A673 (cell line): ENCODE results near the gene ZIC1. TPM values are rescaled to one million over a fixed set of nuclear protein-coding genes. Genes with fewer than 3 reads are reported as not detected.

Experiments used
- BruUV-seq: library from RNA; stranded (reverse); fragments of 400-500 nt; replicated peaks from 2 replicates; lab custom pipeline; 2021; lab: Mats Ljungman, UMichigan
- CTCF ChIA-PET: fragments of 300-600 bp; sonication (Branson Sonifier 250); formaldehyde crosslinking; loops from one replicate; lab custom pipeline; 2022; ENCODE audit warnings: antibody characterized with exemption; lab: Charles Lee
- POLR2A ChIA-PET: fragments of 300-600 bp; sonication (Branson Sonifier 250); formaldehyde crosslinking; loops from one replicate; lab custom pipeline; 2022; ENCODE audit warnings: antibody characterized with exemption; ENCODE audit not compliant: low non-redundant PET; lab: Charles Lee
- DNase-seq: peaks from one replicate; pipeline ENCODE4 v3.0.0-alpha.2; 2015; ENCODE audit warnings: low spot score
- H3K27ac ChIP-seq: fragments of 200-600 bp; sonication (generic); 2 replicates; pipeline ENCODE4 v1.5.1; 2016; ENCODE audit warnings: mixed run types, low read depth, mild to moderate bottlenecking, mixed read lengths, antibody characterized with exemption, low read length; ENCODE audit not compliant: poor library complexity, severe bottlenecking
- H3K27me3 ChIP-seq: fragments of 200-600 bp; sonication (generic); replicated peaks from 2 replicates; pipeline ENCODE4 v1.6.1; 2017; ENCODE audit warnings: mixed run types, low read depth, mild to moderate bottlenecking, mixed read lengths, antibody characterized with exemption, low read length; ENCODE audit not compliant: insufficient read depth, poor library complexity
- H3K36me3 ChIP-seq: fragments of 200-600 bp; sonication (generic); 2 replicates; pipeline ENCODE4 v1.6.1; 2016; ENCODE audit warnings: mixed run types, mild to moderate bottlenecking, mixed read lengths, antibody characterized with exemption, low read length; ENCODE audit not compliant: insufficient read depth, poor library complexity, severe bottlenecking
- H3K4me1 ChIP-seq: fragments of 200-600 bp; sonication (generic); 2 replicates; pipeline ENCODE4 v1.6.1; 2017; ENCODE audit warnings: mixed run types, mild to moderate bottlenecking, mixed read lengths, antibody characterized with exemption, low read length; ENCODE audit not compliant: insufficient read depth, poor library complexity, severe bottlenecking
- H3K4me3 ChIP-seq: fragments of 200-600 bp; sonication (generic); 2 replicates; pipeline ENCODE4 v1.5.1; 2016; ENCODE audit warnings: low read depth, mixed run types, mild to moderate bottlenecking, mixed read lengths, low read length; ENCODE audit not compliant: poor library complexity, severe bottlenecking
- H3K9me3 ChIP-seq: fragments of 200-600 bp; sonication (generic); 2 replicates; pipeline ENCODE4 v1.6.1; 2016; ENCODE audit warnings: mixed run types, low read depth, mild to moderate bottlenecking, mixed read lengths, antibody characterized with exemption, low read length; ENCODE audit not compliant: poor library complexity, severe bottlenecking
- CTCF ChIP-seq: fragments of 300-800, 200-600 bp; sonication (generic); conservative IDR thresholded peaks from 2 replicates; pipeline ENCODE4 v1.5.1; 2017; ENCODE audit warnings: low read depth, mild to moderate bottlenecking, antibody characterized with exemption, low read length, moderate library complexity, mixed read lengths
- EZH2 ChIP-seq: fragments of 200-600 bp; sonication (generic); IDR thresholded peaks from 2 replicates; pipeline ENCODE4 v1.6.1; 2017; ENCODE audit warnings: borderline replicate concordance, low read depth, mild to moderate bottlenecking, mixed read lengths, antibody characterized with exemption, low read length; ENCODE audit not compliant: poor library complexity, severe bottlenecking
- intact Hi-C: fragments of 100-400 bp; cut with micrococcal nuclease; formaldehyde crosslinking; loops from one replicate; pipeline ENCODE4 v1.10.0; 2022; ENCODE audit not compliant: unreplicated experiment
- total RNA-seq: library from RNA; stranded (reverse); gene quantifications from 2 replicates; pipeline ENCODE4 v1.2.3, GENCODE V29; 2021

ZIC1 gene
- total RNA-seq, 1 experiment from 2014 or later = 1.4 TPM

GRCh38 chr3:147414390-147415138 is 5.4 kb downstream of the ZIC1 start:
- no peak for TF ChIP-seq EZH2
- TF ChIP-seq CTCF = no peak
- intact Hi-C loops = no loop called here
- H3K27ac ChIP-seq = no peak overlapping the region
- peaks cover 95% of the 10 kb centered on the region for H3K27me3 ChIP-seq
- POLR2A ChIA-PET = no interaction called here
- no peaks in the 10 kb centered on the region for H3K9me3 ChIP-seq
- H3K36me3 ChIP-seq = no peaks in the 10 kb centered on the region
- BruUV-seq = no TSS peak
- peaks cover 11% of the 10 kb centered on the region for H3K4me1 ChIP-seq
- H3K4me3 ChIP-seq = no peak overlapping the region
- CTCF ChIA-PET = no interaction called here
- DNase-seq = no peak

- no TSS peak for BruUV-seq
- Histone ChIP-seq H3K27me3 (peaks cover 93% of the 10 kb centered on the region), H3K4me1 (peaks cover 13% of the 10 kb centered on the region), H3K4me3 (no peak overlapping the region), H3K27ac (no peak overlapping the region), H3K9me3 (no peaks in the 10 kb centered on the region), H3K36me3 (no peaks in the 10 kb centered on the region)
- intact Hi-C loops = no loop called here
- no peak for DNase-seq
- no peak for TF ChIP-seq CTCF
- TF ChIP-seq EZH2 = no peak
- ChIA-PET POLR2A (no interaction called here), CTCF (no interaction called here)
Measured at GRCh38 chr3:147415286-147415685, 6.1 kb downstream of the ZIC1 start.

- TF ChIP-seq EZH2 (no peak), CTCF (peak; percentile 33; the same call in 1 of the 2 replicates)
- Histone ChIP-seq H3K27me3 (peaks cover 93% of the 10 kb centered on the region), H3K4me3 (no peak overlapping the region), H3K4me1 (peaks cover 8% of the 10 kb centered on the region), H3K36me3 (no peaks in the 10 kb centered on the region), H3K27ac (no peak overlapping the region), H3K9me3 (no peaks in the 10 kb centered on the region)
- no TSS peak for BruUV-seq
- ChIA-PET CTCF (no interaction called here), POLR2A (no interaction called here)
- no peak for DNase-seq
- intact Hi-C loops = no loop called here
Measured at GRCh38 chr3:147415874-147416273, 6.7 kb downstream of the ZIC1 start.
